ENCODE data around the gene LCE6A.

The LCE6A gene

GRCh38 chr1:152842556-152842955 is at the start of gene LCE6A:
Gene LCE6A (plus strand): TSS chr1:152842856. CDS start chr1:152843521, 665 bp downstream.
- no peak for DNase-seq

- no peak for DNase-seq
Observed at GRCh38 chr1:152795686-152796085, 47.0 kb upstream of the LCE6A start.

- DNase-seq: no peak
Observed at GRCh38 chr1:152796421-152796820, 46.2 kb upstream of the LCE6A start, which contains the start of gene LCE1D. Gene LCE1D (plus strand): TSS chr1:152796721. CDS start chr1:152797795, 1,074 bp downstream.

- no peak for DNase-seq
Observed at GRCh38 chr1:152801333-152801732, 41.3 kb upstream of the LCE6A start.

GRCh38 chr1:152806576-152806975 is 36.1 kb upstream of the LCE6A start, which contains the start of gene LCE1C:
Gene LCE1C (minus strand): TSS chr1:152806651. CDS start chr1:152805478, 1,173 bp downstream.
- no peak for DNase-seq

GRCh38 chr1:152811050-152811449 is 31.6 kb upstream of the LCE6A start:
- no peak for DNase-seq

GRCh38 chr1:152811671-152812070 is 31.0 kb upstream of the LCE6A start, which contains the start of gene LCE1B:
Gene LCE1B (plus strand): TSS chr1:152811971. CDS start chr1:152812447, 476 bp downstream.
- DNase-seq: no peak

- no peak for DNase-seq
Observed at GRCh38 chr1:152817309-152817708, 25.3 kb upstream of the LCE6A start.

GRCh38 chr1:152823294-152823693 is 19.4 kb upstream of the LCE6A start:
- DNase-seq: no peak

- no peak for DNase-seq
Observed at GRCh38 chr1:152824964-152825363, 17.7 kb upstream of the LCE6A start.

- DNase-seq: no peak
Observed at GRCh38 chr1:152827173-152827572, 15.5 kb upstream of the LCE6A start, which contains the start of gene LCE1A. Gene LCE1A (plus strand): TSS chr1:152827473. CDS start chr1:152827473, 0 bp downstream.

- DNase-seq: no peak
Observed at GRCh38 chr1:152836870-152837269, 5.8 kb upstream of the LCE6A start.

- no peak for DNase-seq
Observed at GRCh38 chr1:152855661-152856060, 13.0 kb downstream of the LCE6A start.

- DNase-seq: no peak
Observed at GRCh38 chr1:152858062-152858461, 15.4 kb downstream of the LCE6A start.

- DNase-seq: no peak
Observed at GRCh38 chr1:152859696-152860095, 17.0 kb downstream of the LCE6A start, which contains the start of gene LCE7A. Gene LCE7A (plus strand): TSS chr1:152859996. CDS start chr1:152860698, 702 bp downstream.

GRCh38 chr1:152860129-152860528 is 17.5 kb downstream of the LCE6A start:
- no peak for DNase-seq

GRCh38 chr1:152861374-152861773 is 18.7 kb downstream of the LCE6A start:
- no peak for DNase-seq

GRCh38 chr1:152864443-152864842 is 21.8 kb downstream of the LCE6A start:
- no peak for DNase-seq

GRCh38 chr1:152866321-152866720 is 23.7 kb downstream of the LCE6A start:
- DNase-seq: no peak

GRCh38 chr1:152869808-152870419 is 27.3 kb downstream of the LCE6A start:
- peak; percentile 12 for DNase-seq

- no peak for DNase-seq
Observed at GRCh38 chr1:152870831-152871730, 28.4 kb downstream of the LCE6A start.

- no peak for DNase-seq
Observed at GRCh38 chr1:152871731-152872126, 29.1 kb downstream of the LCE6A start.

- DNase-seq: no peak
Observed at GRCh38 chr1:152873495-152873894, 30.8 kb downstream of the LCE6A start.

- no peak for DNase-seq
Observed at GRCh38 chr1:152876827-152877226, 34.2 kb downstream of the LCE6A start.

Data from GOT3 (cell line).